Uterus (tissue), 4 donors: ENCODE data around the gene METTL4. TPM values are rescaled to one million over a fixed set of nuclear protein-coding genes. Genes with fewer than 3 reads are reported as not detected.

ENCODE experiments used
- DNase-seq, 2 donors: peaks; one replicate each; pipeline ENCODE4 v3.0.0-alpha.2; 2019 to 2020
- H3K27ac ChIP-seq, 2 donors: fragments of 200-600 bp; sonication (generic); 1 replicate in 1 of 2; 2 replicates in 1 of 2; pipeline ENCODE4 v1.5.1; 2016 to 2018
- H3K27me3 ChIP-seq, 2 donors: fragments of 200-600 bp; sonication (generic); one replicate each; pipeline ENCODE4 v1.5.1; 2018 to 2019; ENCODE audit warnings: control low read depth in 1 of 2
- H3K36me3 ChIP-seq, 2 donors: fragments of 200-600 bp; sonication (generic); one replicate each; pipeline ENCODE4 v1.5.1; 2019; ENCODE audit warnings: control low read depth in 1 of 2
- H3K4me1 ChIP-seq, 2 donors: fragments of 200-600 bp; sonication (generic); one replicate each; pipeline ENCODE4 v1.5.1; 2018 to 2019; ENCODE audit warnings: control low read depth in 1 of 2
- H3K4me3 ChIP-seq, 2 donors: fragments of 200-600 bp; sonication (generic); 1 replicate in 1 of 2; 2 replicates in 1 of 2; pipeline ENCODE4 v1.5.1; 2018 to 2019; ENCODE audit warnings: mild to moderate bottlenecking in 1 of 2
- H3K9me3 ChIP-seq, 2 donors: fragments of 200-600 bp; sonication (generic); one replicate each; pipeline ENCODE4 v1.5.1; 2019; ENCODE audit warnings: control low read depth in 1 of 2
- POLR2A ChIP-seq, 2 donors: fragments of 450-650 bp; IDR thresholded peaks; one replicate each; pipeline ENCODE4 v1.6.1; 2016; ENCODE audit warnings: antibody characterized with exemption in 2 of 2, mild to moderate bottlenecking in 1 of 2, moderate library complexity in 1 of 2
- intact Hi-C: fragments of 100-400 bp; cut with DNase I; formaldehyde crosslinking; loops from one replicate; pipeline ENCODE4 v1.15.1; 2023; ENCODE audit warnings: low total_unique reads
- total RNA-seq, 4 donors: library from RNA; depleted of rRNA in 3 of 4; stranded (reverse); fragments of >200 nt in 3 of 4; gene quantifications; one replicate each; pipeline versions ENCODE4 v1.1.0 to v1.2.4, GENCODE V29; 2014 to 2023
- TF ChIP-seq, protein P1 (sequence below), 4 experiments: fragments of 200-600 bp in 2 of 4; fragments of 450-650 bp in 2 of 4; sonication (generic) in 2 of 4; IDR thresholded peaks; one replicate each; pipeline ENCODE4 v1.5.1; 2016 to 2019; ENCODE audit warnings: antibody characterized with exemption in 4 of 4, mild to moderate bottlenecking in 2 of 4, moderate library complexity in 1 of 4
- donor health status: DM: yes; HTN: yes; CAD: no.

Gene METTL4
- total RNA-seq, 4 donors from 2014 or later = 6.7 to 22.9 (median 18.5) TPM

DNA sequence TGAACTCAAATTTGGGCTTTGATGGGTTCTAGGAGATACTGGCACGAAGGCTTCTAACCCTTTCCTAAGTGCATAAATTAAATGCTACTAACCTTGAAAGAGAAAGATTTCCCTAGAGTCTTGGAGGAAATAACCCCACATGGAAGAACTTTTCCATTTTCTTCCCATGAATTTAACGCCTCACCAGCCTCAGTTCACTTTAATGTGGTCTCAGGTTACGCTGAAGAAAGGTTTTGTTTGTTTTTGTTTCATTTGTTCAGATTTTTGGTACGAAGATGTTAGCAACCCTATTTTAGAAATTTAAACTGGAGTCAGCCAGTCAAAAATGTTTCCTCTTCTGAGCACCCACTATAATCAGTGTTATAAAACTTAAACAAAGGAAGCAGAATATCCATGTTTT, 30.7 kb downstream of the METTL4 start:
- H3K27ac ChIP-seq = no peak overlapping the region
- no peaks in the 10 kb centered on the region for H3K9me3 ChIP-seq
- TF ChIP-seq POLR2A (IDR thresholded peaks at IDR 0.05) = no peak
- TF ChIP-seq, protein P1, sequence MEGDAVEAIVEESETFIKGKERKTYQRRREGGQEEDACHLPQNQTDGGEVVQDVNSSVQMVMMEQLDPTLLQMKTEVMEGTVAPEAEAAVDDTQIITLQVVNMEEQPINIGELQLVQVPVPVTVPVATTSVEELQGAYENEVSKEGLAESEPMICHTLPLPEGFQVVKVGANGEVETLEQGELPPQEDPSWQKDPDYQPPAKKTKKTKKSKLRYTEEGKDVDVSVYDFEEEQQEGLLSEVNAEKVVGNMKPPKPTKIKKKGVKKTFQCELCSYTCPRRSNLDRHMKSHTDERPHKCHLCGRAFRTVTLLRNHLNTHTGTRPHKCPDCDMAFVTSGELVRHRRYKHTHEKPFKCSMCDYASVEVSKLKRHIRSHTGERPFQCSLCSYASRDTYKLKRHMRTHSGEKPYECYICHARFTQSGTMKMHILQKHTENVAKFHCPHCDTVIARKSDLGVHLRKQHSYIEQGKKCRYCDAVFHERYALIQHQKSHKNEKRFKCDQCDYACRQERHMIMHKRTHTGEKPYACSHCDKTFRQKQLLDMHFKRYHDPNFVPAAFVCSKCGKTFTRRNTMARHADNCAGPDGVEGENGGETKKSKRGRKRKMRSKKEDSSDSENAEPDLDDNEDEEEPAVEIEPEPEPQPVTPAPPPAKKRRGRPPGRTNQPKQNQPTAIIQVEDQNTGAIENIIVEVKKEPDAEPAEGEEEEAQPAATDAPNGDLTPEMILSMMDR (IDR thresholded peaks at IDR 0.05) = no peak
- intact Hi-C loops = no loop called here
- H3K36me3 ChIP-seq = no peaks in the 10 kb centered on the region
- H3K4me1 ChIP-seq = no peaks in the 10 kb centered on the region
- no peak for DNase-seq
- no peak overlapping the region for H3K4me3 ChIP-seq
- H3K27me3 ChIP-seq = no peaks in the 10 kb centered on the region

DNA sequence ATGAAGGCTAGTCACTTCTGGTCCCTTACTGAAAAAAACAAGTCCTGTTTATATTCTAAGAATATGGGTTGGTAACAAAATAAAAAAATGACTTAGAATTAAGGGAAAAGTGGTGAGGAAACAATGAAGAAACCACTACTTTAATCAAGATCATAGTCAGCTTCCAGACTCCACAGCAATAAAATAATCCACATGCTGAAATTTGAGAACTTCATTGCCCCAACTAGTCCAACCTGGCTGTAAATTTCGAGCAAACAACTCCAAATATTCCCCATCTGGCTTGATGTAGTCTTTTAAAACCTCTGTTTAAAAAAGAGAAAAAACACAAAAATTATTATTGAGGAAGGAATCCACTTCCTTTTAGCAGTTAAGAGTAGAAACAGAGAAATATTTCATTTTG, 32.5 kb downstream of the METTL4 start:
- no peak overlapping the region for H3K4me3 ChIP-seq

DNA sequence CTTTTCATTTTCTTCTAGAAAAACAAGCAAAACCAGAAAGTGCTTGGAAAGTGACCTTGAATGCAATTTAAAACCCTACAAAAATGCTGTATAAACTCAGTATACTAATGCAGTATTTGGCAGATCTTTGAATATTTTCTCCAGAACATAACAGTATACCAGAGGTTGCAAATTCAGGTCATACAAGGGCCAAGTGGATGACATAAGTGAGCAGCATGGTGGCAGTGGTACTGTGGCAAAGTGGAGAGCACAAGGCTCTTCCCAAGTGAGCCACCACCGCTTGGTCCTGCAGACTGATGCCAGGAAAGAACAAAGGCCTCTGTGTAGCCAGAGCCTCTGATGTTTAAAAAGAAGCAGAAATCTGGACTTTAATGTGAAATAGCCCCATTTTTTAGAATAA, 33.1 kb downstream of the METTL4 start:
- no peak for TF ChIP-seq POLR2A (IDR thresholded peaks at IDR 0.05)
- TF ChIP-seq, protein P1 (IDR thresholded peaks at IDR 0.05) = no peak
- H3K9me3 ChIP-seq = no peaks in the 10 kb centered on the region
- no peak for DNase-seq
- H3K27me3 ChIP-seq = no peaks in the 10 kb centered on the region
- H3K27ac ChIP-seq = peak overlapping the region; percentile 7 to 69
- no peak overlapping the region for H3K4me3 ChIP-seq
- H3K4me1 ChIP-seq = no peaks in the 10 kb centered on the region
- no peaks in the 10 kb centered on the region for H3K36me3 ChIP-seq
- intact Hi-C loops = no loop called here

More for the DNA sequence above, 32.5 kb downstream of the METTL4 start:
- H3K4me1 ChIP-seq = no peaks in the 10 kb centered on the region
- H3K27ac ChIP-seq = peak overlapping the region; percentile 15 to 69
- no peak for DNase-seq
- TF ChIP-seq POLR2A (IDR thresholded peaks at IDR 0.05) = no peak
- TF ChIP-seq, protein P1 (IDR thresholded peaks at IDR 0.05) = no peak
- H3K9me3 ChIP-seq = no peaks in the 10 kb centered on the region
- intact Hi-C loops = no loop called here
- no peaks in the 10 kb centered on the region for H3K36me3 ChIP-seq
- no peaks in the 10 kb centered on the region for H3K27me3 ChIP-seq

DNA sequence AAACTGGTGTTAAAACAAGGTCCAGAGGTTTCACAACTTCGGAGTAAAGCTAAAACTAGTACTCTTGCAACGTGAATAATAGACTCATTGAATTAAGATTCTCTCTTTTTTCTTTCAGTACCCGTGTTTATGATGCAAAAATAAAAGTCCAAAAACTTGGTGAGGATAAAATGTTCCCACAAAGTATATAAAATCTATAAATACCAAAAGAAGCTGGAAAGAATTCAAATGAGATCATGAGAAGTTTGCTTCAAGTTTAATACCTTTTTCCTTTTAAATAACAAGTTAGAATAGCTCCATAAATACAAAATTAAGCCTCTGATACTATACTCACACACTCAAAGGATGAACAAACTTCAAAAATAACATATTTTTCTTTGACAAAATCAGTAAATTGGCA, 34.0 kb downstream of the METTL4 start:
- intact Hi-C loops = no loop called here
- Histone ChIP-seq H3K4me1 (no peaks in the 10 kb centered on the region), H3K27me3 (no peaks in the 10 kb centered on the region), H3K27ac (peak overlapping the region in 1 of 2 donors; percentile 69), H3K4me3 (no peak overlapping the region), H3K9me3 (no peaks in the 10 kb centered on the region), H3K36me3 (no peaks in the 10 kb centered on the region)
- TF ChIP-seq POLR2A (IDR thresholded peaks at IDR 0.05) = no peak
- TF ChIP-seq, protein P1 (IDR thresholded peaks at IDR 0.05) = no peak
- DNase-seq = no peak

- no peaks in the 10 kb centered on the region for H3K9me3 ChIP-seq
- DNase-seq = no peak
- H3K27ac ChIP-seq = peak overlapping the region; percentile 35 to 69
- intact Hi-C loops = no loop called here
- no peaks in the 10 kb centered on the region for H3K36me3 ChIP-seq
- H3K4me3 ChIP-seq = no peak overlapping the region
- H3K27me3 ChIP-seq = no peaks in the 10 kb centered on the region
- H3K4me1 ChIP-seq = no peaks in the 10 kb centered on the region
- TF ChIP-seq, protein P1 (IDR thresholded peaks at IDR 0.05) = no peak
- TF ChIP-seq POLR2A (IDR thresholded peaks at IDR 0.05) = no peak
These were observed 34.8 kb downstream of the METTL4 start for GRCh38 chr18:2536493-2536892.
